Stimulated activated CD4-positive, alpha-beta T cell treated with anti-CD3 and anti-CD28 coated beads, Interleukin-15, amount 100 ng/mL, for 1 hour (primary cell): Measurements from ENCODE around the gene SYNPO2.
"Not testable (repeated sequence)": the region's sequence is repeated elsewhere in the genome, so short reads cannot be mapped to it uniquely, and the experiment has no call there.

Experiments used
- DNase-seq, 2 donors: peaks; one replicate each; pipeline ENCODE4 v3.0.0-alpha.2; 2020; ENCODE audit warnings: low read depth in 1 of 2, low spot score in 1 of 2

SYNPO2 gene

GRCh38 chr4:118878507-118878906 lies 10.1 kb upstream of the SYNPO2 start:
- DNase-seq: not testable (repeated sequence)

GRCh38 chr4:118879409-118879808 lies 9.2 kb upstream of the SYNPO2 start:
- DNase-seq: no peak

- DNase-seq: no peak
Measured at GRCh38 chr4:118881512-118882146, 7.0 kb upstream of the SYNPO2 start.

GRCh38 chr4:118883861-118884260 lies 4.8 kb upstream of the SYNPO2 start:
- DNase-seq: no peak

GRCh38 chr4:118884716-118885115 lies 3.9 kb upstream of the SYNPO2 start:
- no peak for DNase-seq

GRCh38 chr4:118889312-118889691 lies 648 bp downstream of the SYNPO2 start:
- no peak for DNase-seq

GRCh38 chr4:118894034-118894433 lies 5.4 kb downstream of the SYNPO2 start:
- no peak for DNase-seq

- no peak for DNase-seq
Measured at GRCh38 chr4:118898221-118898620, 9.6 kb downstream of the SYNPO2 start.

GRCh38 chr4:118898684-118899138 lies 10.1 kb downstream of the SYNPO2 start:
- no peak for DNase-seq

GRCh38 chr4:118904418-118904817 lies 15.8 kb downstream of the SYNPO2 start:
- DNase-seq: no peak

GRCh38 chr4:118904935-118905334 lies 16.3 kb downstream of the SYNPO2 start:
- DNase-seq: no peak

- no peak for DNase-seq
Measured at GRCh38 chr4:118905566-118905965, 16.9 kb downstream of the SYNPO2 start.

GRCh38 chr4:118909173-118909956 lies 20.7 kb downstream of the SYNPO2 start:
- DNase-seq: no peak

GRCh38 chr4:118910221-118910620 lies 21.6 kb downstream of the SYNPO2 start:
- DNase-seq: no peak

GRCh38 chr4:118911238-118911703 lies 22.6 kb downstream of the SYNPO2 start:
- DNase-seq: no peak

- no peak for DNase-seq
Measured at GRCh38 chr4:118915468-118915867, 26.8 kb downstream of the SYNPO2 start.

- no peak for DNase-seq
Measured at GRCh38 chr4:118916691-118917289, 28.1 kb downstream of the SYNPO2 start.

- no peak for DNase-seq
Measured at GRCh38 chr4:118917582-118917981, 28.9 kb downstream of the SYNPO2 start.

GRCh38 chr4:118918388-118918787 lies 29.7 kb downstream of the SYNPO2 start:
- DNase-seq: no peak

GRCh38 chr4:118920247-118920646 lies 31.6 kb downstream of the SYNPO2 start:
- no peak for DNase-seq

GRCh38 chr4:118921786-118922185 lies 33.1 kb downstream of the SYNPO2 start:
- no peak for DNase-seq

- DNase-seq: no peak
Measured at GRCh38 chr4:118923891-118924290, 35.2 kb downstream of the SYNPO2 start.
